KMS-11 (cell line): ENCODE data around the gene FOXL3.

Source experiments
- H2AFZ ChIP-seq: fragments of 200-600 bp; sonication (generic); 2 replicates; pipeline ENCODE4 v1.6.1; 2016; ENCODE audit warnings: antibody characterized with exemption, mixed run types, low read depth
- H3K27ac ChIP-seq: fragments of 200-600 bp; sonication (generic); 2 replicates; pipeline ENCODE4 v1.6.1; 2016; ENCODE audit warnings: mild to moderate bottlenecking, mixed run types
- H3K27me3 ChIP-seq: fragments of 200-600 bp; sonication (generic); 2 replicates; pipeline ENCODE4 v1.6.1; 2017; ENCODE audit warnings: mild to moderate bottlenecking, low read depth, mixed run types, moderate library complexity; ENCODE audit not compliant: insufficient read depth
- H3K36me3 ChIP-seq: fragments of 200-600 bp; sonication (generic); 2 replicates; pipeline ENCODE4 v1.6.1; 2017; ENCODE audit warnings: mild to moderate bottlenecking, mixed run types; ENCODE audit not compliant: insufficient read depth
- H3K4me1 ChIP-seq: fragments of 200-600 bp; sonication (generic); 2 replicates; pipeline ENCODE4 v1.6.1; 2016; ENCODE audit warnings: mild to moderate bottlenecking, low read depth, mixed run types; ENCODE audit not compliant: poor library complexity, severe bottlenecking
- H3K4me2 ChIP-seq: fragments of 200-600 bp; sonication (generic); 2 replicates; pipeline ENCODE4 v1.7.0; 2016; ENCODE audit warnings: mild to moderate bottlenecking, mixed run types
- H3K4me3 ChIP-seq: fragments of 200-600 bp; sonication (generic); IDR thresholded peaks from 2 replicates; pipeline ENCODE4 v1.6.1; 2017; ENCODE audit warnings: low read depth, low read length, mixed read lengths; ENCODE audit not compliant: insufficient read depth
- H3K79me2 ChIP-seq: fragments of 200-600 bp; sonication (generic); 2 replicates; pipeline ENCODE4 v1.6.1; 2016; ENCODE audit warnings: low read depth, mixed run types; ENCODE audit not compliant: insufficient read depth
- H3K9ac ChIP-seq: fragments of 200-600 bp; sonication (generic); 2 replicates; pipeline ENCODE4 v1.6.1; 2016; ENCODE audit warnings: mild to moderate bottlenecking, mixed run types
- H4K20me1 ChIP-seq: fragments of 200-600 bp; sonication (generic); 2 replicates; pipeline ENCODE4 v1.6.1; 2016; ENCODE audit warnings: mild to moderate bottlenecking, mixed run types; ENCODE audit not compliant: insufficient read depth
- CTCF ChIP-seq: fragments of 200-600 bp; sonication (generic); conservative IDR thresholded peaks from 2 replicates; pipeline ENCODE4 v1.6.1; 2017; ENCODE audit warnings: low read depth, mild to moderate bottlenecking, antibody characterized with exemption, low read length, moderate library complexity, mixed read lengths

Gene FOXL3

DNA sequence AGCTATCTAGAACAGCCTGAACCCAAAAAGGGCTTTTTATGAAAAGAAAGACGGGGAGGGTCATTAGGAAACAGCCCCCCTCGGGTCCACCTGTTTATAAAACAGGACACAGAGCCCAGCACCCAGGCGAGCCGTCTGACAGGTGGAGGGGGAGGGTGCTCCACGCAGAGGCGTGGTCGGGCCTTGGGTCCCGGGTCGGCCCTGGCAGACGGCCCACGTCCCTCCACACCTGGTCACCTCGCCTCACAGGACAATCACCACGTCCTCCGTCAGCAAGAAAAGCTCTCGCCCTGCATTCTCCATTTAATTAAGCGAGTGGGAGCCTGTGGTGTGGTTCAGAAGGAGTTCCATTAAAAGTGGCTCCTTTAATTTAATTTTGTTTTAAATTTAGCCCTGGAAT is 42.3 kb upstream of the FOXL3 start:
- no peak for TF ChIP-seq CTCF
- H3K36me3 ChIP-seq = no peaks in the 10 kb centered on the region
- no peaks in the 10 kb centered on the region for H3K79me2 ChIP-seq
- no peak overlapping the region for H3K27ac ChIP-seq
- peaks cover 68% of the 10 kb centered on the region for H3K27me3 ChIP-seq
- no peak overlapping the region for H3K4me3 ChIP-seq
- no peaks in the 10 kb centered on the region for H3K4me1 ChIP-seq
- H2AFZ ChIP-seq = no peak overlapping the region
- H3K4me2 ChIP-seq = no peak overlapping the region
- no peaks in the 10 kb centered on the region for H4K20me1 ChIP-seq
- no peak overlapping the region for H3K9ac ChIP-seq

- H4K20me1 ChIP-seq = no peaks in the 10 kb centered on the region
- no peak overlapping the region for H3K4me2 ChIP-seq
- H3K27ac ChIP-seq = no peak overlapping the region
- H3K4me1 ChIP-seq = no peaks in the 10 kb centered on the region
- TF ChIP-seq CTCF = no peak
- no peak overlapping the region for H3K4me3 ChIP-seq
- H3K9ac ChIP-seq = no peak overlapping the region
- H3K36me3 ChIP-seq = no peaks in the 10 kb centered on the region
- H3K27me3 ChIP-seq = peaks cover 80% of the 10 kb centered on the region
- H2AFZ ChIP-seq = no peak overlapping the region
- H3K79me2 ChIP-seq = no peaks in the 10 kb centered on the region
Observed at GRCh38 chr7:248732-249435, 41.1 kb upstream of the FOXL3 start.

DNA sequence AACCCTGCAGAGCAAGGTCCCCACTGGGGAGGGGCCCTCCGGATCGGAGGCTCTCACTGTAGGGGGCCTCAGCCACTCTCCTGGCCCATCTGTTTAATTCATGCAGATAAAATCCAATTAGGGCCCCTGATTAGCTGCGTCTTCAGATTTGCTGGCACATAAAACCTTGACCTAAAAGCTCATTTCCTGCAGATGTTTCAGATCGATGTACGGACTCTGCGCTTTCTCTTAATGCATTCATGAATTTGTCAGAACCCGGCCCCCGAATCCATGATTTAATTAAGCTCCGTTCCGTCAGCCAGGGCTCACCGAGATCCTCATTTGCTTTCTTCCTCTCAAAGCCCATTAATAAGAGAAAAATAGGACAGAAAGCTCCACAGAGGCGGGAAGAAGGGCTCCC is 40.0 kb upstream of the FOXL3 start:
- H3K27ac ChIP-seq = no peak overlapping the region
- H3K27me3 ChIP-seq = peaks cover 77% of the 10 kb centered on the region
- no peak overlapping the region for H3K9ac ChIP-seq
- no peaks in the 10 kb centered on the region for H3K36me3 ChIP-seq
- no peaks in the 10 kb centered on the region for H4K20me1 ChIP-seq
- H3K4me1 ChIP-seq = no peaks in the 10 kb centered on the region
- no peak overlapping the region for H2AFZ ChIP-seq
- TF ChIP-seq CTCF = no peak
- H3K4me2 ChIP-seq = no peak overlapping the region
- H3K79me2 ChIP-seq = no peaks in the 10 kb centered on the region
- H3K4me3 ChIP-seq = no peak overlapping the region

GRCh38 chr7:250523-250922 is 39.4 kb upstream of the FOXL3 start:
- TF ChIP-seq CTCF = no peak
- no peaks in the 10 kb centered on the region for H3K36me3 ChIP-seq

More at GRCh38 chr7:250523-250922, 39.4 kb upstream of the FOXL3 start:
- Histone ChIP-seq H3K27me3 (peaks cover 79% of the 10 kb centered on the region), H3K4me2 (no peak overlapping the region), H3K4me3 (no peak overlapping the region), H4K20me1 (no peaks in the 10 kb centered on the region), H3K4me1 (no peaks in the 10 kb centered on the region), H3K27ac (no peak overlapping the region), H3K9ac (no peak overlapping the region), H3K79me2 (no peaks in the 10 kb centered on the region), H2AFZ (no peak overlapping the region)
